ENCODE results near the gene VWA3A. TPM values are rescaled to one million over a fixed set of nuclear protein-coding genes. Genes with fewer than 3 reads are reported as not detected.
A peak's percentile ranks its signal among the peaks of the same experiment; 100 is the strongest.
"Not testable (repeated sequence)": the region's sequence is repeated elsewhere in the genome, so short reads cannot be mapped to it uniquely, and the experiment has no call there.

Gene VWA3A
- total RNA-seq, 1 donor from 2014 or later: 2.6 TPM

DNA sequence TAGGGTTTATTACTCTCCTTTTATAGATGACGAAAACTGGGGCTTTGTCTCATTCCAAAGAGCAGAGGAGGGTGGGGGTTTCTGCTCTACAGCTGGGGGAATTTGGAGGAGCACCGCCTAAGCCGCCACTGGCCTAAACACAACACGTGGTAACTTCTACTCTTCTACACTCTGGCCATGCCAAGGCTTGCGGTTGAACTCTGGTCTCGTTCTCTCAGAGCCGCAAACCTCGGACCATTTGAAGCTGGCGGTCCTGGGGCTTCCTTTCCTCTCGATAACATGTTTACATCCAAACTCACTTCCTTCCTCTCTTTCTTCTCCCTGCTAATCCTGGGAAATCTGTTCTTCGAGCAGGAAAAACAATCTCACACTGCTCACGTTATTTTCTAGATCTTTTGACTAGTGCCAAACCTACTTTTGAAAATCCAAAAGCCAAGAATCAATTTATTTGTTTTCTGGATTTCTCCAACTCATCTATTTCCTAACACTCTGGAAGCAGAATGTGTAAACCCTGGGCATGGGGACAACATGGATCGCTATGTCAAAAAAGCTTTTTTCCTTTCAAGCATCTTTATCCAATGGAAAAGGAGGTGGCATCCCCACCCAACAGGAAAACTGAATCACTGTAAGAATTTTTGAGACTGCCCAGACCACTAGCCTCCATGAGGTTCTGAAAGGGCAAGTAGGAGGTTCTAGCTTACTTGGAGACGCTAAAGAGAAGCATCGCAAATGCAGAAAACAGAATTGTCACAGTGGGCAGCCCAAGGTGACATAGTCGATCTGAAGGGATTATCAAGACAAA is 100.1 kb downstream of the VWA3A start:
- TF ChIP-seq, protein P1, sequence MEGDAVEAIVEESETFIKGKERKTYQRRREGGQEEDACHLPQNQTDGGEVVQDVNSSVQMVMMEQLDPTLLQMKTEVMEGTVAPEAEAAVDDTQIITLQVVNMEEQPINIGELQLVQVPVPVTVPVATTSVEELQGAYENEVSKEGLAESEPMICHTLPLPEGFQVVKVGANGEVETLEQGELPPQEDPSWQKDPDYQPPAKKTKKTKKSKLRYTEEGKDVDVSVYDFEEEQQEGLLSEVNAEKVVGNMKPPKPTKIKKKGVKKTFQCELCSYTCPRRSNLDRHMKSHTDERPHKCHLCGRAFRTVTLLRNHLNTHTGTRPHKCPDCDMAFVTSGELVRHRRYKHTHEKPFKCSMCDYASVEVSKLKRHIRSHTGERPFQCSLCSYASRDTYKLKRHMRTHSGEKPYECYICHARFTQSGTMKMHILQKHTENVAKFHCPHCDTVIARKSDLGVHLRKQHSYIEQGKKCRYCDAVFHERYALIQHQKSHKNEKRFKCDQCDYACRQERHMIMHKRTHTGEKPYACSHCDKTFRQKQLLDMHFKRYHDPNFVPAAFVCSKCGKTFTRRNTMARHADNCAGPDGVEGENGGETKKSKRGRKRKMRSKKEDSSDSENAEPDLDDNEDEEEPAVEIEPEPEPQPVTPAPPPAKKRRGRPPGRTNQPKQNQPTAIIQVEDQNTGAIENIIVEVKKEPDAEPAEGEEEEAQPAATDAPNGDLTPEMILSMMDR (IDR thresholded peaks at IDR 0.05): no peak
- Histone ChIP-seq H3K4me3 (peak overlapping the region; percentile 55), H3K36me3 (no peaks in the 10 kb centered on the region), H3K4me1 (peaks cover 36% of the 10 kb centered on the region), H3K9me3 (no peaks in the 10 kb centered on the region), H3K27ac (peak overlapping the region; percentile 95), H3K27me3 (no peaks in the 10 kb centered on the region)
- DNase-seq (peak; percentile 81), ATAC-seq (peak; percentile 6)
- intact Hi-C loops (cut with DNase I): no loop called here

DNA sequence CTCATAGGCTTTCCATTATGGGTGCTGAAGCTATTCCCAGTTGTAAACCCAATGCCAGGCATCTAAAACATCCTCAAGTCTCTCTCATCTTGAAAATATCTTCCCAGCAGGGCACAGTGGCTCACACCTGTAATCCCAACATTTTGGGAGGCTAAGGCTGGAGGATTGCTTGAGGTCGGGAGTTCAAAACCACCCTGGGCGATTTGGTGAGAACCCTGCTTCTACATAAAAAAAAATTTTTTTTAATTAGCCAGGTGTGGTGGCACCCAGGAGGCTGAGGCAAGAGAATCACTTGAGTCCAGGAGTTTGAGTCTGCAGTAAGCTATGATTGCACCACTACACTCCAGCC is 100.7 kb downstream of the VWA3A start:
- no peak for ATAC-seq
- peak overlapping the region; percentile 55 for H3K4me3 ChIP-seq
- intact Hi-C loops (cut with DNase I): no loop called here
- no peaks in the 10 kb centered on the region for H3K9me3 ChIP-seq
- H3K27me3 ChIP-seq: no peaks in the 10 kb centered on the region
- TF ChIP-seq, protein P1 (IDR thresholded peaks at IDR 0.05): no peak
- DNase-seq: no peak
- peaks cover 36% of the 10 kb centered on the region for H3K4me1 ChIP-seq
- peak overlapping the region; percentile 95 for H3K27ac ChIP-seq
- no peaks in the 10 kb centered on the region for H3K36me3 ChIP-seq

DNA sequence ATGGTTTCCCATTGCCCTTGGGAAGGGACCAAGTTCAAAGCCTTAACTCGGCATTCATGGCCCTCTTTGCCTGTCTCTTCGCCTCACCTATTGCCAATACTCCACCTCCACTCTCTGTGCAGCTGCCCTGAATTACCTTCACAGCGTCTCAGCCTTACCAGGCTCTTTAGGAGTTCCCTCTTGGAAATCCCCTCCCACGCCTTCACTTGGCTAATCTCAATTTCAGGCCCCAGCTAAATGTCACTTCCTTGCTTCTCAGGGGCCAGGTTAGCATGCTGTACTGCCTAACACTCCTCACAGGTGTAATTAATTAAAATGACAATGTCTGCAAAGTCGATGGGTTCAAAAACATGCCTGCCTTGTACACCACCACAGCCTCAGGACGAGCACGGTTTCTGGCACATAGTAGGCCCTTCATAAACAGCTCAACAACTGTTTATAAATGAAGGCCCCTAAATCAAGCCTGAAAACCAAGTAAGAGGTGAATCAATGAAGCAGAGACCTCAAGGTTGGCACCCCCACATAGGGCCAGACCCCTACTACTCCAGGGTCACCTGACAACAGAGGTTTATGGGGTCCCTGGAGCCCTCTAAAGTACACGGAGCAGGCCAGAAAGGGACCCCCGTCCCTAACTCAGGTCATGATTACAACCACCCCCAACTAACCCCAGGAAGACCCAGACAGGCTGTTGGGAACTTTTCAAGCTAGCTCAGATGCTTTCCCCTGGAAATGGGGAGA is 102.5 kb downstream of the VWA3A start:
- DNase-seq (no peak), ATAC-seq (no peak)
- H3K36me3 ChIP-seq: no peaks in the 10 kb centered on the region
- TF ChIP-seq, protein P1 (IDR thresholded peaks at IDR 0.05): no peak
- H3K4me1 ChIP-seq: peaks cover 30% of the 10 kb centered on the region
- H3K9me3 ChIP-seq: no peaks in the 10 kb centered on the region
- intact Hi-C loops (cut with DNase I): loop anchor here (5.0 kb wide), 1 partner anchor 102 kb away; the partner anchor contains the start of gene POLR3E
- no peaks in the 10 kb centered on the region for H3K27me3 ChIP-seq
- H3K4me3 ChIP-seq: no peak overlapping the region
- peak overlapping the region; percentile 71 for H3K27ac ChIP-seq

DNA sequence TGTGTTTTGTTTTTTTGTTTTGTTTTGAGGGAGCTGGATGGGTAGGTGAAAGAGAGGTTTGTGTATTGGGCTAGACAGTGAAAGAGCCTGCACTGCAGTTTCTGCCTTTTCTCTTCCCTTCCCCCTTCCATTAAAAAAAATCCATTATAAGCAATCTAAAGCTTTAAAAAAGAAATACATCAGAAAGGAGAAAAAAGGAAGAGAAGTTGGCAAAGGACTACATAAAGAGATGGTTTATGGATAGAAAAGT is 103.0 kb downstream of the VWA3A start:
- intact Hi-C loops (cut with DNase I): loop anchor here (5.0 kb wide), 1 partner anchor 102 kb away; the partner anchor contains the start of gene POLR3E
- ATAC-seq (no peak), DNase-seq (no peak)
- TF ChIP-seq, protein P1 (IDR thresholded peaks at IDR 0.05): no peak
- Histone ChIP-seq H3K27ac (peak overlapping the region; percentile 71), H3K4me3 (peak overlapping the region; percentile 59), H3K4me1 (peaks cover 30% of the 10 kb centered on the region), H3K36me3 (no peaks in the 10 kb centered on the region), H3K27me3 (no peaks in the 10 kb centered on the region), H3K9me3 (no peaks in the 10 kb centered on the region)

DNA sequence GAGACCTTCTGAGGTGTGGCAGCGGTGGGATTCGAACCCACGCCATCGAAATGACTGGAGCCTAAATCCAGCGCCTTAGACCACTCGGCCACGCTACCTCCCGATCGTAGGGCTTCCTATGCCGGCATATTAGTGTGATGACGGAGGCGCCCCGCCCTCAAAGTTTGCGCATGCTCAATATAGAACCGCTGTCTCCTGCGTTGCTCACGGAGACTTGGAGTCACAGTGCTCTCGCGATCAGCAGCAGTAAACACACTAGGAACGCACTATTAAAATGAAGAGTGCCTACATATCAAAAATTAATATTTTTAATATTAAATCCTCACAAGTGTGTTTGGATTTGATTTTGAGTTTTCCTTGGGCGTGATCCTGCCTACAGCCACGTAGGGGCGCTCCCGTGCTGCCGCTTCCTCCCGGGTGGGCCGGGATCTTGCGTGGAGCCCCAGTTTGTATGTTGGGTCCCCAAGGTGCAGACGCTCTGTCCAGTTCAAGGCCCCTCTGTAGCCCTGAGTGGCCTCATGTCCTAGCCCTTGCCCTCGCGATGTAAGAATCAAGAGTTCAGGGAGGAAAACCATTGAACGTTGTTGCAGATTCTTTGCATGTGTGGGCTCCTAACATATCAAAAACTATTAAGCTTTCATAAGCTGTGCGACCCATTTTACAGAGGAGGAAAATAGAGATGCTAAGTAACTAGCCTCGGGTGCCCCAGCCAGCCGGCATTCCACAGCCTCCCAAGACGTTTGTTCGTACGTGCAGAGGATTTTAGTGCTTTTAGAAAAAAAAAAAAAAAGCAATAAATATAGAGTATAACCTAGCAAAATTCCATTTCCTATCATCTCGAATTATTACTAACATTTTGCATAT is 103.6 kb downstream of the VWA3A start:
- Histone ChIP-seq H3K9me3 (no peaks in the 10 kb centered on the region), H3K27me3 (no peaks in the 10 kb centered on the region), H3K27ac (peak overlapping the region; percentile 71), H3K36me3 (no peaks in the 10 kb centered on the region), H3K4me3 (peak overlapping the region; percentile 59), H3K4me1 (peaks cover 30% of the 10 kb centered on the region)
- DNase-seq (peak; percentile 92), ATAC-seq (peak; percentile 43)
- TF ChIP-seq, protein P1 (IDR thresholded peaks at IDR 0.05): peak; percentile 93
- intact Hi-C loops (cut with DNase I): loop anchor here (5.0 kb wide), 1 partner anchor 101 kb away; the partner anchor contains the start of gene POLR3E

DNA sequence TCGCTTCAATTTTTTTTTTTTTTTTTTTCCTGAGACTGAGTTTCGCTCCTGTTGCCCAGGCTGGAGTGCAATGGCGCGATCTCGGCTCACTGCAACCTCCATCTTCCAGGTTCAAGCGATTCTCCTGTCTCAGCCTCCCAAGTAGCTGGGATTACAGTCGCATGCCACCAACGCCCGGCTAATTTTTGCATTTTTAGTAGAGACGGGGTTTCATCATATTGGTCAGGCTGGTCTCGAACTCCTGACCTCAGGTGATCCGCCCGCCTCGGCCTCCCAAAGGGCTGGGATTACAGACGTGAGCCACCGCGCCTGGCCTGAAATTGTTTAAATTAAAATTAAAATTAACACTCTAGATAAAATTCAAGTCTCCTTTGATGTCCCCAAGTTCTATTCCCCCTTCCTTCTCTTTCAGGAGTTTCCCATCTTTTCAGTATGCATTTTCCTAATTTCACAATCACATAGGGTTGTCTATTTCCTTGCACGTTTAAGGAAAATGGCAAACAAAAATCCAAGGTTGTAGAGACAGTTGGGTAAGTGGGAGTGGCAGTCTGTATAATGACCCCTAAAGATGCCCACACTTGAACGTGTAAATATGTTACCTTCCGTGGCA is 104.3 kb downstream of the VWA3A start:
- intact Hi-C loops (cut with DNase I): loop anchor here (5.0 kb wide), 1 partner anchor 101 kb away; the partner anchor contains the start of gene POLR3E
- H3K27ac ChIP-seq: not testable (repeated sequence)
- H3K4me3 ChIP-seq: peak overlapping the region; percentile 59

More for the DNA sequence above, 104.3 kb downstream of the VWA3A start:
- H3K27me3 ChIP-seq, H3K36me3 ChIP-seq, H3K9me3 ChIP-seq, DNase-seq, ATAC-seq: not testable (repeated sequence)
- peaks cover 30% of the 10 kb centered on the region for H3K4me1 ChIP-seq
